ENCODE measurements around the gene TRIM71. TPM values are rescaled to one million over a fixed set of nuclear protein-coding genes. Genes with fewer than 3 reads are reported as not detected.

TRIM71 gene
- total and polyA plus RNA-seq, 2 of the 13 experiments (the other 11 are each of a cell fraction or from before 2014, with no cell fraction given): 21.7 to 76.9 TPM

DNA sequence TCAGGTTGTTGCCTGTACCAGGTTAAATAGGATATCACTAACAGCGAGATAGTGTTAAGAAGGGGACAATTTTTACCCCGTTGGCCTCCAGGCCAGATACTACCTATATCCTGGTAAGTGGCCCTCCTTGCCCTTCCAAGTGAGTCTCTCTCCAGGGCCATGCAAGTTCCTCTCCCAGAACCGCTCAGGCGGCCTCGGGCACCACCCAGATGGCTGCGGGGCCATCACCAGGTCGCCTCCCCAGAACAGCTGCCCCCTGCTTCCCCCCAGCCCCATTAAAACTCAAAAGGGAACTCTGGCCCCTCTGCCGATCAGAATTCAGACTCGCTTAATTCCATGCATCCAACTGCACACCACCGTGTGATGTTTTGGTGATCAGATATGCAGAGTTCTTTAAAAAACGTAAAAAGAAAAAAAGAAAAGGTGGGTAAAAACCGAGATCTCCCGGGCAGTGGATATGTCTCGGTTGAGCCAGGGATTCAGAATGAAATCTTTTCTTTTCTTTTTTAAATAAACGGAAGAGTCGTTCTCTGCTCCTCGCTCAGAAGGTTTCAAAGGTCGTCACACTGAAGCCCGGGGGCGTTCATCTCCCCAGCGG, 1.9 kb upstream of the TRIM71 start (continued):
- TF ChIP-seq AFF4 (CRISPR knock-in tag; IDR thresholded peaks at IDR 0.05) (0 out of 2 replicates have a peak, but pooled peaks have one; percentile 59), MIXL1 (CRISPR knock-in tag; IDR thresholded peaks at IDR 0.05) (0 out of 2 replicates have a peak, but pooled peaks have one; percentile 8), HNF4A (CRISPR knock-in tag; IDR thresholded peaks at IDR 0.05) (peak; percentile 23; the same call in 1 of the 2 replicates), NFIC (IDR thresholded peaks at IDR 0.05; ENCODE audit: low read length) (peak; percentile 21; the same call in 1 of the 2 replicates), EED (CRISPR knock-in tag; IDR thresholded peaks at IDR 0.05) (no peak), SIN3A (IDR thresholded peaks at IDR 0.05; ENCODE audit: borderline replicate concordance, low read depth, low read length) (peak; percentile 35; the same call in 1 of the 2 replicates), ZNF263 (CRISPR knock-in tag; IDR thresholded peaks at IDR 0.05) (peak; percentile 80; the same call in 1 of the 2 replicates), POLR2G (IDR thresholded peaks at IDR 0.05; ENCODE audit: low read depth, low read length) (peak; percentile 83), ZFX (CRISPR knock-in tag; IDR thresholded peaks at IDR 0.05; ENCODE audit: low read depth) (0 out of 2 replicates have a peak, but pooled peaks have one; percentile 8), CREM (IDR thresholded peaks at IDR 0.05) (peak; percentile 30; the same call in 1 of the 2 replicates), CREM (CRISPR knock-in tag; IDR thresholded peaks at IDR 0.05) (no peak), FOXK1 (CRISPR knock-in tag; IDR thresholded peaks at IDR 0.05; ENCODE audit: borderline replicate concordance, low read depth) (no peak), ZNF674 (CRISPR knock-in tag; IDR thresholded peaks at IDR 0.05; ENCODE audit: low read depth) (0 out of 2 replicates have a peak, but pooled peaks have one; percentile 12)
- TF ChIP-seq, protein P1, sequence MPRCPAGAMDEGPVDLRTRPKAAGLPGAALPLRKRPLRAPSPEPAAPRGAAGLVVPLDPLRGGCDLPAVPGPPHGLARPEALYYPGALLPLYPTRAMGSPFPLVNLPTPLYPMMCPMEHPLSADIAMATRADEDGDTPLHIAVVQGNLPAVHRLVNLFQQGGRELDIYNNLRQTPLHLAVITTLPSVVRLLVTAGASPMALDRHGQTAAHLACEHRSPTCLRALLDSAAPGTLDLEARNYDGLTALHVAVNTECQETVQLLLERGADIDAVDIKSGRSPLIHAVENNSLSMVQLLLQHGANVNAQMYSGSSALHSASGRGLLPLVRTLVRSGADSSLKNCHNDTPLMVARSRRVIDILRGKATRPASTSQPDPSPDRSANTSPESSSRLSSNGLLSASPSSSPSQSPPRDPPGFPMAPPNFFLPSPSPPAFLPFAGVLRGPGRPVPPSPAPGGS (CRISPR knock-in tag; IDR thresholded peaks at IDR 0.05): no peak

Measured in HepG2 (cell line).